GM19025 (cell line): ENCODE results near the gene SLC5A1.
"Not testable (repeated sequence)": the region's sequence is repeated elsewhere in the genome, so short reads cannot be mapped to it uniquely, and the experiment has no call there.

Experiments used
- ATAC-seq: cut with Tn5 transposase; IDR thresholded peaks from one replicate; pipeline ENCODE4 v1.9.1; 2021; ENCODE audit warnings: mild to moderate bottlenecking, low read depth, moderate library complexity; ENCODE audit not compliant: unreplicated experiment

The SLC5A1 gene

GRCh38 chr22:32140688-32141087, 97.6 kb downstream of the SLC5A1 start:
- not testable (repeated sequence) for ATAC-seq

DNA sequence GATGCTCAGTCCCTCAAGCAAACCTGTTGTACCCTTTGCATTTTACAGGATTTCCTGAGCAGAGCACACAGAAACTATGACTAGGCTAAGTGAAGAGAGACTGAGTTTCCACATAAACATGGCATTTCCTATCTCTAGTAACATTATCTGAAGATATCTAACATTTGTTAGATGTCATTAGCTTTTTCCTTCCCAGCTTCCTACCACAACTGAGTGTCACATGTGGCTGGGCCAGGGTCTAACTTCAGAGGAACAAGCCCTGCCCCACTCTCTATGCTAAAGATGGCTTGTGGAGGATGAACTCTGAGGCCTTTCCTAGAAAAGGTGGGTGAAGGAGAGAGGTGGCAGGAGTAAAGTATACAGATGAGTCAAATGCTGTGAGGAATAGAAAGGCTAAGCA, 99.5 kb downstream of the SLC5A1 start:
- ATAC-seq: no peak

GRCh38 chr22:32144496-32145274, 101.6 kb downstream of the SLC5A1 start:
- ATAC-seq: no peak

DNA sequence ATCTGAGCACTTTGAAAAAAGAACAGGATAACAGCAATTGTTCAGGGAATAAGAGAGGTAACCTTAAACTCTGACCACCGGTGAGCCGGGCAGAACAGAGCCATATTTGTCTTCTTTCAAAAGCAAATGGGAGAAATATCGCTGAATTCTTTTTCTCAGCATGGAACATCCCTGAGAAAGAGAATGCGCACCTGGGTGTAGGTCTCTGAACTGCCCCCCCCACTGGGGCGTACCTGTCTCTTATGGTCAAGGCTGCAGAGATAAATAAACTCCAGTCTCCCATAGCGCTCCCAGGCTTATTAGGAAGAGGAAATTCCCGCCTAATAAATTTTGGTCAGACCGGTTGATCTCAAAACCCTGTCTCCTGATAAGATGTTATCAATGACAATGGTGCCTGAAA, 104.1 kb downstream of the SLC5A1 start:
- ATAC-seq: not testable (repeated sequence)

GRCh38 chr22:32148372-32148771, 105.3 kb downstream of the SLC5A1 start:
- ATAC-seq: not testable (repeated sequence)

DNA sequence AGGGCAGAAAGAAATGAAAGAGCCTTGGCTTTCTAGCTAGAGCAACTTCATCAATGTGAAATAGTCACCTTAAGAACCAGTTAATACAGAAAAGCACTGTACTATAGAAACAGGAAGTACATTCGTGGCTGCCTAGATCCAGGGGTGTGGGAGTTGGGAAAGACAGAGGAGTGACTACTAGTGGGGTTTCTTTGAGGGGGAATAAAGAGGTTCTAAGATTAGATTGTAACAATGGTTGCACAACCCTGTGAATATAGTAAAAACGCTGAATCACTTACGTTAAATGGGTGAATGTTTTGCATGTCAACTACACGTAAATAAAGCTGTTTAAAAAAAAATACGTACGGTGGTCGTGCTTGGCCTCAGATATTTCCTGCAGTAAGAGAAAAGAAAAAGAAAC, 107.6 kb downstream of the SLC5A1 start:
- not testable (repeated sequence) for ATAC-seq

DNA sequence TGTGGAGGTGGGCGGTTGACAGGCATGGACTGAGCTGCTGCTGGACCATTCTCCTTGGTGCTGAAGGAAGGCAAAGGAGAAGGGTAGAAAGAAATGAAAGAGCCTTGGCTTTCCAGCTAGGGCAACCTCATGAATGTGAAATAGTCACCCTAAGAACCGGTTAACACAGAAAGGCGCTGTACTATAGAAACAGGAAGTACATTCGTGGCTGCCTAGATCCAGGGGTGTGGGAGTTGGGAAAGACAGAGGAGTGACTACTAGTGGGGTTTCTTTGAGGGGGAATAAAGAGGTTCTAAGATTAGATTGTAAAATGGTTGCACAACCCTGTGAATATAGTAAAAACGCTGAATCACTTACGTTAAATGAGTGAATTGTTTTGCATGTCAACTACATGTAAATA, 108.6 kb downstream of the SLC5A1 start:
- ATAC-seq: not testable (repeated sequence)

DNA sequence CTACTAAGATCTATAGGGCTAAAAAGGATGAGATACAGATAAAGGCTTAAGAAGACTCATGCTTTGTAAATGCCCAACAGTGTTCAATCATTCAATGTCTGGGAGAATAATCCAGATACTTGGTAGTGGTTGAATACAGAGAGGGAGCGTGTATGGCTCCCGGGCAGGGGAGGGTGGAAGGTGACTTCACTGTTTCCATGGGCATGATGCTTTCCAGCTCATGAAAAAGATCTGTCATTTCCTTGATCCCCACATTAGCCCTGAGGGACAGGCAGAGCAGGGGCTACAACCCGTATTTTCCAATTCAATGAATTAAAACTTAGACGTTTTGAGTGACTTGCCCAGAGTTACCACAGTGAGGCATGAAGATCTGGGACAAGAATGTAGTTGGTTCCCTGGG, 111.7 kb downstream of the SLC5A1 start:
- not testable (repeated sequence) for ATAC-seq

DNA sequence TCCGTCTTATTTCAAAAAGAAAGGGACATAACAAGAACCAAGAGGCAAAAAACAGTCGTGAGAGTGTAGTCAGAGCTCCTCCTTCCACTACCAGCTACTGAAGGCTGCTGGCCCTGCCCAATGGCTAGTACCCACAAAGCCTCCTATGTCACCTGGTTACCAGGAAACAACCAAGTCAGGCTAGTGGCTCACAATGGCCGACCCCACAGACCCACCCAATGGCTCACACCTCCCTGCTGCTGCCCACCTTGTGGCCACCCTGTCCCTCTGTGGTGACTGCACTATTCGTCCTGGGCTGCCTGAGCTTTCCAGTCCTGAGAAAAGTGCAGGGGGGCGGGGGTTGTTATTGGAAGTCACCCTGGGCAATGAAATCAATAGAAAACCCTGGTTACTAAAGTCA, 114.6 kb downstream of the SLC5A1 start:
- not testable (repeated sequence) for ATAC-seq

- ATAC-seq: no peak
These were observed 115.9 kb downstream of the SLC5A1 start, which contains the start of gene C22orf42 for GRCh38 chr22:32158712-32159533. TSS of gene C22orf42 (minus strand) at chr22:32159303. CDS start at chr22:32159215, 88 bp downstream.

DNA sequence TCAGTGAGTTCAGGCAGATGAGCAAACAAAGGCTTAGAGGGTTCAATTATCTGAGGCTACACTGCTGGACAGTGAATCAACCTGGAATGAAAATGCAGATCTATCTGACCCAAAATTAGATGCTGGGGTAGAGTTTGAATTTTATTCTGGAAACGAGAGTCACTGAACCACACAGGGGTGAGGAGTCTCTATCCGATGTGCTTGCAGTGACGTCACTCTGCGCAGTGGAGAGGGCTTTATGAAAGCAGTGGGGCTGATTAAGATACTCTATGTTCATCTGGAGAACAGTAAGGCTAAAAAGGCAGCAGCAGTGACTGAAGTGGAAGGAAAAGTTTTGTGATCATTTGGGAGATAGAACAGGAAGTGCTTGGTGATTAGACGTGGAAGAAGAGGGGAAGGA, 117.3 kb downstream of the SLC5A1 start:
- ATAC-seq: not testable (repeated sequence)
